NOMO-1 (cell line): ENCODE data around the gene TTLL6.
"Not testable (repeated sequence)": the region's sequence is repeated elsewhere in the genome, so short reads cannot be mapped to it uniquely, and the experiment has no call there.

Source experiments
- DNase-seq, 2 experiments: peaks; one replicate each; lab custom pipeline; 2025; ENCODE audit not compliant: unreplicated experiment in 2 of 2; lab: John Stamatoyannopoulos, UW

Gene TTLL6

GRCh38 chr17:48725288-48726064 is 91.6 kb downstream of the TTLL6 start:
- no peak for DNase-seq

- peak in 1 of 2 experiments; percentile 9 for DNase-seq
Observed at GRCh38 chr17:48725004-48725287, 92.1 kb downstream of the TTLL6 start.

DNA sequence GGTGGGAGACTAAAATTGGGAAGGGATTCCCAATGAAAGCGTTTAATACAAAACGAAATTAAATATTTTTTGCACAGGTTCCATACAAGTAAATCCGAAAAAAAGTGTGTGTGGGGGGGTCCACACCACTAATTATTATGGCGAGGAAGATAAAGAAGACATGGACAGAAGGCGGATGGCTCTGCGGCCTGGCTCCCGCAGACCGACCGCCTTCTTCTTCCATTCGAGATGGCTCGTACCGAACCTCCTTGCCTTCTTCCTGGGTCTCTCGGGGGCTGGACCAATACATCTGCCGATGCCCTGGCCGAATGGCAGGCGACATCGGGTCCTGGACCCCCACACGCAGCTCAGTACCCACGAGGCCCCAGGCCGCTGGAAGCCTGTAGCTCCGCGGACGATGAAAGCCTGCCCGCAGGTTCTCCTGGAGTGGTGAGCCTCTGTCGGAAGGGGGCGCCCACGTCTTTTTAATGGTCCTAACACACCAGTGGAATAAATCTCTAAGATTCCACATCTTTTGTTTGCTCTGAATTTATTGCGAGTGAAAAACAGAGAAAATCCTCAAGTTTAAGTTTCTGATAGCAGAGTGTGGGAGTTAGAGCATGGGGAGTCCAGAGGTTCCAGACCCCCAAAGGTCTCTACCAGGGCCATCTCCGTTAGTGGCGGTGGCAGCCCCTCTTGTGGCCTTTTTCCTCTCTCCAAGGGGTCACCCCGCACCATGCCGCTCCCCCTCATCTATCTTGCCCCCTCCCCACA is 92.6 kb downstream of the TTLL6 start:
- peak; percentile 56 to 69 for DNase-seq

DNA sequence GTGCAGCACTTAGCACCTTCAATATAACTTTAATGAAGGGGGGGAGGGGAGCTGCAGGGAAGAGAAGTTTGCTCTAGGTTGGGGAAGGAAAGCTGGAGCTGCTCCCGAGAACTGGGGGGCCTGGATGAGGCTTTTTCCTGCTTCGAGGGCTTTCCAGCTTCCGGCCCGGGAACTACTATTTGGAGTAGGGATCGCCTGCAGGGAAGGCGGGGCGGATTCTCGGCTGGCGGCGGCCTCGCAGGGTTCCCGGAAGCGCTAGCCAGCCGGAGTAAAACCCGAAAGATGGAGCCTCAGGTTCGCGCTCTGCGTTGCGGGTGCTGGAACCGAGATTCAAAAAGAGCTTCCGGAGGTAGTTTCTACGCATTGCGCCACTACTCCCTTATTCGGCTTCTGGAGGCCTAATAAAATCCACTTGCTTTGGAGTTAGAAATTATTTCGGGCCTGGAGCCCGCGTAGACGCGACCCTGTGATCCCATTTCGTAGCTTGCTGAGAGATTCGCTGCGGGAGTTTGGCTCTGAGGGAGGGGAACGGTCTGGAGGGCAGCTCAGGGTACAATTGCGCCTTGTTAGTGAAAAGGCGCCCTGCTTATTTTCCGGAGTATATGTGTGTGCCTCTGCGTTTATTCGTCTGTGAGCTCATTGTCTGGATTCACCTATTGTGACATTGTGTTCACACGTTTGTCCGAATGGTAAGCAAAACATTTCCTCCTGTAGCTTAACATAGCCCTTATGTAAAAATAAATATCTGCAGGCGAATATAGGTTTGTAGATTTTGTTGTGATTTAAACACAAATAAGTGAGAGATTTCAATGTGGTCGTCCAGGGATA is 93.4 kb downstream of the TTLL6 start:
- peak in 1 of 2 experiments; percentile 14 for DNase-seq

GRCh38 chr17:48722915-48723422 is 94.1 kb downstream of the TTLL6 start, which contains the start of gene PRAC2:
Gene PRAC2 (plus strand): TSS chr17:48723185. CDS start chr17:48724411, 1,226 bp downstream.
- peak in 1 of 2 experiments; percentile 4 for DNase-seq

GRCh38 chr17:48722201-48722907 is 94.7 kb downstream of the TTLL6 start, which contains the start of gene PRAC1:
Gene PRAC1 (minus strand): TSS chr17:48722518. CDS start chr17:48722392, 126 bp downstream.
- no peak for DNase-seq

DNA sequence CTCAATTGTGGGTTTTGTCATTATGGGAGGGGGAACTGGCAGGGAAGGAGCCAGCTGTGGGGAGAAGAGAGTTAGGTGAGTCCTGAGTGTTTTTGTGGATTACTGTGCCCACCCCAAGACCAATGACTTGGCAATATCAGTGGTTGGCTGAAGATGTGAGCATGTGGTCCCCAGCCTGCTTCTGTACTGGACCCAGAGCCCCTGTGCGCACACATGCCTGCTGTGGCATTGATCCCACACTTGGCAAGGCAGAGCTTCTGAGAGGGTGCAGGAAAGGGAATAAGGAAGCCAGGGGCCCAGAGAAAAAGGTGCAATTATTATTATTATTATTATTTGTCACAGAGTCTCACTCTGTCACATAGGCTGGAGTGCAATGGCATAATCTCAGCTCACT is 96.0 kb downstream of the TTLL6 start:
- DNase-seq = no peak

GRCh38 chr17:48720266-48721008 is 96.6 kb downstream of the TTLL6 start:
- DNase-seq = no peak

- DNase-seq = no peak
Observed at GRCh38 chr17:48719642-48720265, 97.3 kb downstream of the TTLL6 start.

- DNase-seq = no peak
Observed at GRCh38 chr17:48718761-48719641, 98.0 kb downstream of the TTLL6 start.

GRCh38 chr17:48718227-48718760 is 98.7 kb downstream of the TTLL6 start:
- DNase-seq = no peak

GRCh38 chr17:48717367-48718226 is 99.4 kb downstream of the TTLL6 start:
- DNase-seq = peak in 1 of 2 experiments; percentile 8

- not testable (repeated sequence) for DNase-seq
Observed at GRCh38 chr17:48716549-48716948, 100.5 kb downstream of the TTLL6 start.

GRCh38 chr17:48715496-48716399 is 101.3 kb downstream of the TTLL6 start:
- peak in 1 of 2 experiments; percentile 24 for DNase-seq
